LNCaP clone FGC (cell line): ENCODE data around the gene UBE2QL1.

Experiments used
- DNase-seq: peaks from one replicate; pipeline ENCODE4 v3.0.0-alpha.2; 2011; ENCODE audit warnings: low read depth
- H3K4me3 ChIP-seq: 2 replicates; pipeline ENCODE4 v1.5.1; 2011; ENCODE audit warnings: mild to moderate bottlenecking, low read depth, low read length, control low read depth
- CTCF ChIP-seq: IDR thresholded peaks from 2 replicates; pipeline ENCODE4 v1.5.1; 2012; ENCODE audit warnings: mild to moderate bottlenecking; ENCODE audit not compliant: control insufficient read depth, insufficient read depth; ENCODE audit errors: extremely low read depth

UBE2QL1 gene

GRCh38 chr5:6453937-6454560 is 5.4 kb downstream of the UBE2QL1 start:
- no peak overlapping the region for H3K4me3 ChIP-seq
- no peak for TF ChIP-seq CTCF
- no peak for DNase-seq

DNA sequence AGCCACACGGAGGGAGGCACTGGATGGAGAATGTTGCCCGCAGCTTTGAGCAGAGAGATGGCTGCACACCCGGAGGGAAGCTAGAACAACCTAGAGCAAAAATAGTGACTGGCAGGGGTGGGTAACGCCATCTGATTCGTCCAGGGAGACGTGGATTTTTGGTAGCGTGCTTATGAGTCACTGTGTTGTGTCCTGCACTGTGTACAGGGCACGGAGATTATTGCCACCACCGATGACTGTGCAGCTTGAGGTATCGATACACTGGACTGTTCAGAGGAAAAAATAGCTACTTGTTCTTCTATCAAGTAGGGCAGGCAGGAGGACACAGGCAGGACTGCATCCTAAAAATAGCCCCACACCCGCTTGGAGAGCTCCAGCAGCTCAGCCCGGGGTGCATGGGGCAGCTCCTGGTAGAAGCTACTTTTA is 6.0 kb downstream of the UBE2QL1 start:
- DNase-seq: no peak
- no peak overlapping the region for H3K4me3 ChIP-seq
- TF ChIP-seq CTCF: no peak

- no peak for TF ChIP-seq CTCF
- no peak overlapping the region for H3K4me3 ChIP-seq
- no peak for DNase-seq
Observed at GRCh38 chr5:6455571-6456200, 7.0 kb downstream of the UBE2QL1 start.

- no peak for TF ChIP-seq CTCF
- no peak for DNase-seq
- no peak overlapping the region for H3K4me3 ChIP-seq
Observed at GRCh38 chr5:6456766-6457370, 8.2 kb downstream of the UBE2QL1 start.

DNA sequence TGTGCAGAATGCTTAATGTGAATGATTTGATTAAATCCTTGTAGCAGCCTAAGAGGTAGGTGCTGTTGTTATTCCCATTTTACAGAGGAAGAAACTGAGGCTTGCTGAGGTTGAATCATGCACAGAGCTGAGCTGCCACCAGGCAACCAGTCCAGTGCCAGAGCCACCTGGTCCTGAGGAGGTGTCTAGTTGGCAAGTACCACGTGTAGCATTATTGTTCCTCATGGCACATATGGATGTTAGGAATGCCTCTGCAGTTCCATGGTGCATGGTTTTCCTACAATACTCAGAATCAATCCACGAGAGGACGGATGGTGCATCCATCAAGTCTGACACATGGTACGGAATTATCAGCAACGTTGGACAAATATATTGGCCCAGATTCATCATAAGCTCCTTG is 8.9 kb downstream of the UBE2QL1 start:
- TF ChIP-seq CTCF: no peak
- no peak overlapping the region for H3K4me3 ChIP-seq
- no peak for DNase-seq

DNA sequence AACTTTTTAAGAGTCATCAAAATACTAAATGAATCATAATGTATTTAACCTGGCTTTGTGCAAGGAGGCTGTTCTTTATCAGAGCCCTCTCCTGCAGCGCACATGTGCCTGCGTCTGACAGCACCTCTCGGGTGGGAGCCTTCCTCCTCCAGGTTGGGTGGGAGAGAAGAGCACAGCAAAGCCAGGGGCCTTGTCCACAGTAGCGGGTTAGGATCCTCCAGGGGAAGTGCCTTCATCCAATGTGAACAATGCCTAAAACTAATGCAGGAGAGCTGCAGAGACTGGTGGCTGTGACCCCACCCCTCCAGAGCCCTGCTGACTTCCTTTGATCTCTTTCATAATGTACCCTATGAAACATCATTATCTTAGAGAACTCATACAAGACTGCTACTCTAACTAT is 10.2 kb downstream of the UBE2QL1 start:
- no peak overlapping the region for H3K4me3 ChIP-seq
- DNase-seq: no peak
- TF ChIP-seq CTCF: no peak
